OCI-LY3 (cell line): ENCODE data around the gene BCL7C.

Source experiments
- EZH2phosphoT487 ChIP-seq: fragments of 200-600 bp; shearing (Covaris generic); IDR thresholded peaks from 2 replicates; pipeline ENCODE4 v1.6.1; 2018; ENCODE audit warnings: antibody characterized with exemption, mixed run types, low read depth
- TF ChIP-seq, protein P1 (sequence below): fragments of 200-600, 300-600 bp; sonication (generic); IDR thresholded peaks from 2 replicates; pipeline ENCODE4 v1.5.1; 2014; ENCODE audit warnings: antibody characterized with exemption, low read length, low read depth

DNA sequence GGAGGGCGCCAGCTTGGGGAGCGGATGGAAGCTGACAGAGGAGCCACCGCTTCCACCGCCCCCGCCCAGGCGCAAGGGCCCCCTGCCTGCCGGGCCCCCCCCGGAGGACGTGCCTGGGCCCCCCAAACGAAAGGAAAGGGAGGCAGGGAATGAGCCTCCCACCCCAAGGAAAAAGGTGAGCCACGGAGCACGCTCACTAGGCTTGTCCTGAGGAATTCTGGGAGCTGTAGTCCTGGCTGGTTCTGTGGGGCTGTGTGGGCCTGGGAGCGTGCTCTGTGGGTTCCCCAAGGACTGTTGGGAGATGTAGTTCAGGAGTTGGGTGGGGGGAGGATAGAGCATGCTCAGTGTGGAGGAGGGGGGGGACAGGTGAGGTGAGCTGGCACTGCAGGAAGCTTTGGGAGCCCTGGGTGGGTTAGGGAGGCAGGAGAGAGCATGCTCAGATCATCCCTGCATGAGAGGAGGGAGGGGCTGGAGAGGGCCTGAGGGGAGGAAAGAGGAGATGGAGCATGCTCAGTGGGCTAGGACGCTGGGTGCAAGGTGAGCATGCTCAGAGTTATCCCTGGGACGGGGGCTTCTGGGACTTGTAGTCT, 34.0 kb upstream of the BCL7C start:
- TF ChIP-seq, protein P1, sequence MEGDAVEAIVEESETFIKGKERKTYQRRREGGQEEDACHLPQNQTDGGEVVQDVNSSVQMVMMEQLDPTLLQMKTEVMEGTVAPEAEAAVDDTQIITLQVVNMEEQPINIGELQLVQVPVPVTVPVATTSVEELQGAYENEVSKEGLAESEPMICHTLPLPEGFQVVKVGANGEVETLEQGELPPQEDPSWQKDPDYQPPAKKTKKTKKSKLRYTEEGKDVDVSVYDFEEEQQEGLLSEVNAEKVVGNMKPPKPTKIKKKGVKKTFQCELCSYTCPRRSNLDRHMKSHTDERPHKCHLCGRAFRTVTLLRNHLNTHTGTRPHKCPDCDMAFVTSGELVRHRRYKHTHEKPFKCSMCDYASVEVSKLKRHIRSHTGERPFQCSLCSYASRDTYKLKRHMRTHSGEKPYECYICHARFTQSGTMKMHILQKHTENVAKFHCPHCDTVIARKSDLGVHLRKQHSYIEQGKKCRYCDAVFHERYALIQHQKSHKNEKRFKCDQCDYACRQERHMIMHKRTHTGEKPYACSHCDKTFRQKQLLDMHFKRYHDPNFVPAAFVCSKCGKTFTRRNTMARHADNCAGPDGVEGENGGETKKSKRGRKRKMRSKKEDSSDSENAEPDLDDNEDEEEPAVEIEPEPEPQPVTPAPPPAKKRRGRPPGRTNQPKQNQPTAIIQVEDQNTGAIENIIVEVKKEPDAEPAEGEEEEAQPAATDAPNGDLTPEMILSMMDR: no peak
- no peak for TF ChIP-seq EZH2phosphoT487
